GM12878 (cell line): ENCODE data around the gene IER5. TPM values are rescaled to one million over a fixed set of nuclear protein-coding genes. Genes with fewer than 3 reads are reported as not detected.
A peak's percentile ranks its signal among the peaks of the same experiment; 100 is the strongest.

Source experiments
- ATF2 ChIP-seq: IDR thresholded peaks from 2 replicates; pipeline ENCODE4 v1.6.1; 2012; ENCODE audit warnings: low read length, inconsistent platforms
- ATF3 ChIP-seq: IDR thresholded peaks from 2 replicates; pipeline ENCODE4 v1.6.1; 2011; ENCODE audit warnings: low read depth, mild to moderate bottlenecking, low read length, moderate library complexity, borderline replicate concordance; ENCODE audit errors: extremely low read depth
- CBFB ChIP-seq: IDR thresholded peaks from 2 replicates; pipeline ENCODE4 v1.6.1; 2016; ENCODE audit warnings: antibody characterized with exemption, low read depth
- CREM ChIP-seq: IDR thresholded peaks from 2 replicates; pipeline ENCODE4 v1.6.1; 2014; ENCODE audit warnings: antibody characterized with exemption, low read depth
- EED ChIP-seq: sonication (generic); IDR thresholded peaks from 2 replicates; pipeline ENCODE4 v1.6.1; 2016; ENCODE audit warnings: antibody characterized with exemption, low read depth
- ESRRA ChIP-seq: IDR thresholded peaks from 2 replicates; pipeline ENCODE4 v1.6.1; 2012; ENCODE audit warnings: mild to moderate bottlenecking, low read length, improper control_type of control experiment
- EZH2 ChIP-seq: IDR thresholded peaks from 2 replicates; pipeline ENCODE4 v1.6.1; 2012; ENCODE audit warnings: low read depth, mild to moderate bottlenecking, control low read depth, inconsistent platforms, low read length, borderline replicate concordance; ENCODE audit not compliant: control insufficient read depth
- IKZF1 ChIP-seq: fragments of 450-650 bp; conservative IDR thresholded peaks from 2 replicates; pipeline ENCODE4 v1.6.1; 2017; ENCODE audit warnings: antibody characterized with exemption, mild to moderate bottlenecking
- IKZF2 ChIP-seq, 2 experiments: fragments of 450-650 bp; IDR thresholded peaks; 2 replicates each; pipeline ENCODE4 v1.6.1; 2017; ENCODE audit warnings: mild to moderate bottlenecking in 2 of 2, moderate library complexity in 2 of 2
- IRF3 ChIP-seq: fragments of 450-650 bp; IDR thresholded peaks from 2 replicates; pipeline ENCODE4 v1.6.1; 2014; ENCODE audit warnings: mild to moderate bottlenecking
- KLF5 ChIP-seq: fragments of 450-650 bp; IDR thresholded peaks from 2 replicates; pipeline ENCODE4 v1.6.1; 2014; ENCODE audit warnings: mild to moderate bottlenecking; ENCODE audit not compliant: partially characterized antibody
- MEF2B ChIP-seq: fragments of 450-650 bp; IDR thresholded peaks from 2 replicates; pipeline ENCODE4 v1.6.1; 2018; ENCODE audit warnings: mild to moderate bottlenecking, moderate library complexity; ENCODE audit not compliant: partially characterized antibody, poor library complexity, severe bottlenecking
- MTA3 ChIP-seq: IDR thresholded peaks from 2 replicates; pipeline ENCODE4 v1.6.1; 2012; ENCODE audit warnings: low read length, inconsistent platforms, borderline replicate concordance
- NBN ChIP-seq: fragments of 450-650 bp; IDR thresholded peaks from 2 replicates; pipeline ENCODE4 v1.6.1; 2016
- NRF1 ChIP-seq: conservative IDR thresholded peaks from 2 replicates; pipeline ENCODE4 v1.6.1; 2011; ENCODE audit warnings: mild to moderate bottlenecking, low read depth, low read length, improper control_type of control experiment
- POLR2AphosphoS2 ChIP-seq: IDR thresholded peaks from 2 replicates; pipeline ENCODE4 v1.6.1; 2011; ENCODE audit warnings: low read depth, mild to moderate bottlenecking, low read length, improper control_type of control experiment, moderate library complexity
- RELB ChIP-seq: fragments of 450-650 bp; IDR thresholded peaks from 2 replicates; pipeline ENCODE4 v1.6.1; 2017; ENCODE audit warnings: low read depth, mild to moderate bottlenecking, moderate library complexity
- RUNX3 ChIP-seq: IDR thresholded peaks from 2 replicates; pipeline ENCODE4 v1.6.1; 2012; ENCODE audit warnings: low read length, inconsistent platforms
- SIN3A ChIP-seq: IDR thresholded peaks from 2 replicates; pipeline ENCODE4 v1.6.1; 2012; ENCODE audit warnings: low read depth, low read length, improper control_type of control experiment
- SMAD5 ChIP-seq: IDR thresholded peaks from 2 replicates; pipeline ENCODE4 v1.6.1; 2016; ENCODE audit warnings: antibody characterized with exemption, low read depth
- SMC3 ChIP-seq: IDR thresholded peaks from 2 replicates; pipeline ENCODE4 v1.6.1; 2011; ENCODE audit warnings: low read length, improper control_type of control experiment, borderline replicate concordance
- TCF3 ChIP-seq: IDR thresholded peaks from 2 replicates; pipeline ENCODE4 v1.6.1; 2012; ENCODE audit warnings: low read depth, mild to moderate bottlenecking, low read length, borderline replicate concordance; ENCODE audit not compliant: insufficient read depth
- WRNIP1 ChIP-seq: IDR thresholded peaks from 2 replicates; pipeline ENCODE4 v1.6.1; 2011; ENCODE audit warnings: low read depth, low read length, improper control_type of control experiment, borderline replicate concordance
- ZBTB33 ChIP-seq: fragments of 450-650 bp; IDR thresholded peaks from 2 replicates; pipeline ENCODE4 v1.6.1; 2017; ENCODE audit warnings: mild to moderate bottlenecking
- polyA plus RNA-seq, 11 experiments: library from polyadenylated mRNA; depleted of rRNA in 4 of 11; unstranded in 6 of 11; stranded (reverse) in 5 of 11; fragments of >200 nt; fragmentation: Nextera tagmentation in 4 of 11; fragmentation: Illumina TruSeq in 1 of 11; extraction: Ambion mirVana in 4 of 11; extraction: Trizol in 1 of 11; gene quantifications; 1 replicate in 1 of 11; 2 replicates in 10 of 11; pipeline versions ENCODE4 v1.2.1 to v1.2.3, GENCODE V29; 2011 to 2016; ENCODE audit warnings: inconsistent platforms in 2 of 11, missing spikeins in 2 of 11, low read depth in 1 of 11
- total RNA-seq, 4 experiments: library from RNA; depleted of rRNA in 3 of 4; stranded (reverse); fragments of >200 nt in 3 of 4; fragmentation: Illumina TruSeq in 1 of 4; extraction: Trizol in 1 of 4; gene quantifications; 2 replicates each; pipeline versions ENCODE4 v1.2.1 to v1.2.3, GENCODE V29; 2013 to 2021

IER5 gene
- total and polyA plus RNA-seq, 10 of the 15 experiments (the other 5 are each of a cell fraction or from before 2014, with no cell fraction given) = 4.3 to 75.2 (median 30.5) TPM

- no peak for TF ChIP-seq WRNIP1
- TF ChIP-seq EED = peak; percentile 85
- no peak for TF ChIP-seq IRF3
- peak; percentile 92 for TF ChIP-seq NBN
- TF ChIP-seq SMC3 = 0 out of 2 replicates have a peak, but pooled peaks have one; percentile 24
- 0 out of 2 replicates have a peak, but pooled peaks have one; percentile 27 for TF ChIP-seq CREM
- TF ChIP-seq ESRRA = no peak
- peak; percentile 66 for TF ChIP-seq RUNX3
- TF ChIP-seq RELB = peak; percentile 98
- TF ChIP-seq ZBTB33 = no peak
- TF ChIP-seq IKZF1 = peak; percentile 91
- 0 out of 2 replicates have a peak, but pooled peaks have one; percentile 4 for TF ChIP-seq NRF1
- 0 out of 2 replicates have a peak, but pooled peaks have one; percentile 51 for TF ChIP-seq POLR2AphosphoS2
- TF ChIP-seq KLF5 = peak; percentile 20
- TF ChIP-seq EZH2 = no peak
- TF ChIP-seq TCF3 = 0 out of 2 replicates have a peak, but pooled peaks have one; percentile 33
- no peak for TF ChIP-seq ATF3
- peak; percentile 41; the same call in 1 of the 2 replicates for TF ChIP-seq CBFB
- peak; percentile 74; the same call in 1 of the 2 replicates for TF ChIP-seq SIN3A
- peak; percentile 83 for TF ChIP-seq SMAD5
- TF ChIP-seq MTA3 = peak; percentile 87; the same call in 1 of the 2 replicates
- peak; percentile 54 for TF ChIP-seq ATF2
- peak; percentile 82 to 85 for TF ChIP-seq IKZF2 (IDR thresholded peaks at IDR 0.05)
- peak; percentile 67 for TF ChIP-seq MEF2B
Measured at GRCh38 chr1:181089676-181090544, 1.4 kb downstream of the IER5 start (continued).
